H1 (cell line): ENCODE data around the gene STK32A. TPM values are rescaled to one million over a fixed set of nuclear protein-coding genes. Genes with fewer than 3 reads are reported as not detected.

Experiments used
- CTCF ChIA-PET: fragments of 300-600 bp; sonication (Branson Sonifier 250); formaldehyde crosslinking; loops from one replicate; lab custom pipeline; 2021; ENCODE audit not compliant: partially characterized antibody; lab: Charles Lee
- POLR2A ChIA-PET: fragments of 300-600 bp; sonication (Branson Sonifier 250); formaldehyde crosslinking; loops from one replicate; lab custom pipeline; 2021; ENCODE audit warnings: inconsistent platforms; ENCODE audit not compliant: partially characterized antibody; lab: Charles Lee
- DNase-seq, 2 experiments: peaks; one replicate each; pipeline versions ENCODE4 v3.0.0 to v3.0.0-alpha.2; 2010 to 2022; ENCODE audit warnings: low spot score in 2 of 2, low read depth in 1 of 2, mixed read lengths in 1 of 2
- FAIRE-seq: peaks from 2 replicates; lab custom pipeline; 2011; peaks lifted over from hg19 to GRCh38; lab: Jason Lieb, UNC
- H2AFZ ChIP-seq: 2 replicates; pipeline ENCODE4 v1.8.1; 2012; ENCODE audit warnings: low read length, inconsistent platforms
- H2AK5ac ChIP-seq: 2 replicates; pipeline ENCODE4 v1.6.1; 2013; ENCODE audit warnings: low read depth, low read length
- H2BK120ac ChIP-seq: replicated peaks from 2 replicates; pipeline ENCODE3; 2013; ENCODE audit warnings: low read depth, low read length, inconsistent platforms
- H2BK12ac ChIP-seq: 2 replicates; pipeline ENCODE4 v1.6.1; 2013; ENCODE audit warnings: low read depth, low read length
- H2BK15ac ChIP-seq: 2 replicates; pipeline ENCODE4 v1.6.1; 2013; ENCODE audit warnings: low read length
- H2BK20ac ChIP-seq: 2 replicates; pipeline ENCODE4 v1.6.1; 2013; ENCODE audit warnings: low read length
- H2BK5ac ChIP-seq: 2 replicates; pipeline ENCODE4 v1.6.1; 2013; ENCODE audit warnings: low read depth, low read length
- H3K14ac ChIP-seq: 2 replicates; pipeline ENCODE4 v1.6.1; 2013; ENCODE audit warnings: inconsistent platforms; ENCODE audit not compliant: insufficient read length
- H3K18ac ChIP-seq: 2 replicates; pipeline ENCODE4 v1.6.1; 2013; ENCODE audit warnings: low read length; ENCODE audit errors: extremely low read depth
- H3K23ac ChIP-seq: 2 replicates; pipeline ENCODE4 v1.6.1; 2013; ENCODE audit warnings: inconsistent platforms; ENCODE audit not compliant: insufficient read length
- H3K23me2 ChIP-seq: 2 replicates; pipeline ENCODE4 v1.6.1; 2013; ENCODE audit warnings: low read depth, low read length
- H3K27ac ChIP-seq: 2 replicates; pipeline ENCODE4 v1.6.1; 2011; ENCODE audit warnings: low read depth, low read length, inconsistent platforms
- H3K27me3 ChIP-seq, 4 experiments: replicated peaks in 1 of 4; 1 replicate in 1 of 4; 2 replicates in 3 of 4; pipeline versions ENCODE4 v1.6.1 to v1.8.1; 2011 to 2013; ENCODE audit warnings: low read length in 3 of 4, mild to moderate bottlenecking in 3 of 4, inconsistent platforms in 2 of 4, mixed read lengths in 2 of 4, moderate library complexity in 1 of 4; ENCODE audit not compliant: control insufficient read depth in 3 of 4, insufficient read depth in 3 of 4; ENCODE audit errors: extremely low read depth in 1 of 4
- H3K36me3 ChIP-seq, 4 experiments: 2 replicates each; pipeline versions ENCODE4 v1.6.1 to v1.8.1; 2011 to 2013; ENCODE audit warnings: mild to moderate bottlenecking in 4 of 4, low read length in 3 of 4, moderate library complexity in 2 of 4, control low read depth in 1 of 4, inconsistent platforms in 1 of 4; ENCODE audit not compliant: insufficient read depth in 4 of 4, control insufficient read depth in 2 of 4
- H3K4ac ChIP-seq: replicated peaks from 2 replicates; pipeline ENCODE3; 2013; ENCODE audit warnings: low read length, low read depth, mixed read lengths, inconsistent platforms; ENCODE audit not compliant: insufficient read length
- H3K4me1 ChIP-seq, 4 experiments: replicated peaks in 1 of 4; 1 replicate in 1 of 4; 2 replicates in 3 of 4; pipeline versions ENCODE4 v1.6.1 to v1.8.1; 2011 to 2013; ENCODE audit warnings: low read length in 3 of 4, inconsistent platforms in 2 of 4, mixed read lengths in 1 of 4; ENCODE audit not compliant: insufficient read depth in 4 of 4, control insufficient read depth in 3 of 4
- H3K4me2 ChIP-seq, 2 experiments: 2 replicates each; pipeline versions ENCODE4 v1.6.1 to v1.8.1; 2011 to 2013; ENCODE audit warnings: low read depth in 2 of 2, low read length in 2 of 2, control low read depth in 1 of 2, inconsistent platforms in 1 of 2, mild to moderate bottlenecking in 1 of 2; ENCODE audit not compliant: insufficient read depth in 1 of 2
- H3K4me3 ChIP-seq, 4 experiments: fragments of 200-600, 300-600 bp in 1 of 4; sonication (generic), shearing (Covaris generic), sonication (Bioruptor Twin) in 1 of 4; 2 replicates each; pipeline versions ENCODE4 v1.5.1 to v1.8.1; 2011 to 2016; ENCODE audit warnings: low read length in 4 of 4, low read depth in 3 of 4, control low read depth in 2 of 4, inconsistent platforms in 2 of 4, mild to moderate bottlenecking in 2 of 4, mixed read lengths in 1 of 4, moderate library complexity in 1 of 4; ENCODE audit not compliant: insufficient read depth in 2 of 4; ENCODE audit errors: extremely low read depth in 1 of 4
- H3K56ac ChIP-seq: replicated peaks from 2 replicates; pipeline ENCODE3; 2013; ENCODE audit warnings: low read depth, mild to moderate bottlenecking, mixed read lengths, low read length, inconsistent platforms; ENCODE audit not compliant: insufficient read length
- H3K79me1 ChIP-seq: 2 replicates; pipeline ENCODE4 v1.6.1; 2013; ENCODE audit warnings: low read depth, low read length, control low read depth
- H3K79me2 ChIP-seq, 2 experiments: 2 replicates each; pipeline versions ENCODE4 v1.6.1 to v1.8.1; 2012 to 2013; ENCODE audit warnings: low read length in 2 of 2, mild to moderate bottlenecking in 2 of 2, inconsistent platforms in 1 of 2; ENCODE audit not compliant: insufficient read depth in 2 of 2, control insufficient read depth in 1 of 2
- H3K9ac ChIP-seq, 4 experiments: replicated peaks in 1 of 4; 1 replicate in 1 of 4; 2 replicates in 3 of 4; pipeline versions ENCODE4 v1.6.1 to v1.8.1; 2011 to 2013; ENCODE audit warnings: low read depth in 3 of 4, low read length in 3 of 4, control low read depth in 2 of 4, mild to moderate bottlenecking in 2 of 4, moderate library complexity in 2 of 4, inconsistent platforms in 1 of 4; ENCODE audit errors: extremely low read depth in 1 of 4
- H3K9me3 ChIP-seq, 2 experiments: 2 replicates each; pipeline versions ENCODE4 v1.6.1 to v1.8.1; 2012 to 2013; ENCODE audit warnings: mild to moderate bottlenecking in 2 of 2, moderate library complexity in 2 of 2, control low read depth in 1 of 2, inconsistent platforms in 1 of 2, low read depth in 1 of 2, low read length in 1 of 2, mixed read lengths in 1 of 2; ENCODE audit not compliant: insufficient read depth in 2 of 2
- H4K20me1 ChIP-seq, 2 experiments: replicated peaks in 1 of 2; 2 replicates each; pipeline versions ENCODE3 to v1.8.1; 2011 to 2013; ENCODE audit warnings: inconsistent platforms in 2 of 2, low read length in 2 of 2, mild to moderate bottlenecking in 1 of 2; ENCODE audit not compliant: insufficient read depth in 2 of 2, control insufficient read depth in 1 of 2
- H4K5ac ChIP-seq: 2 replicates; pipeline ENCODE4 v1.6.1; 2013; ENCODE audit warnings: low read length, low read depth, mixed read lengths, inconsistent platforms; ENCODE audit not compliant: insufficient read length
- H4K8ac ChIP-seq: 2 replicates; pipeline ENCODE4 v1.8.0; 2013; ENCODE audit warnings: mild to moderate bottlenecking, moderate library complexity, low read length, inconsistent platforms; ENCODE audit not compliant: insufficient read depth; ENCODE audit errors: extremely low read depth
- H4K91ac ChIP-seq: replicated peaks from 2 replicates; pipeline ENCODE3; 2013; ENCODE audit warnings: low read length, mixed read lengths, inconsistent platforms; ENCODE audit not compliant: insufficient read length
- CBX8 ChIP-seq: fragments of 300-800, 300-1000 bp; sonication (generic); IDR thresholded peaks from 2 replicates; pipeline ENCODE4 v1.7.1; 2016; ENCODE audit warnings: low read depth, low read length, borderline replicate concordance
- EGR1 ChIP-seq: IDR thresholded peaks from 2 replicates; pipeline ENCODE4 v1.6.1; 2011; ENCODE audit warnings: low read depth, low read length, borderline replicate concordance
- EP300 ChIP-seq, 2 experiments: IDR thresholded peaks; 1 replicate in 1 of 2; 2 replicates in 1 of 2; pipeline ENCODE4 v1.6.1; 2011 to 2012; ENCODE audit warnings: low read depth in 2 of 2, low read length in 2 of 2, mild to moderate bottlenecking in 2 of 2, borderline replicate concordance in 1 of 2, inconsistent platforms in 1 of 2, moderate library complexity in 1 of 2
- RFX5 ChIP-seq: IDR thresholded peaks from 2 replicates; pipeline ENCODE4 v1.6.1; 2011; ENCODE audit warnings: low read depth, low read length, improper control_type of control experiment, borderline replicate concordance
- SIRT6 ChIP-seq: IDR thresholded peaks from one replicate; pipeline ENCODE4 v1.7.1; 2012; ENCODE audit warnings: low read length, inconsistent platforms
- SP2 ChIP-seq: IDR thresholded peaks from 2 replicates; pipeline ENCODE4 v1.6.1; 2012; ENCODE audit warnings: mild to moderate bottlenecking, low read length, inconsistent platforms
- SRF ChIP-seq: IDR thresholded peaks from 2 replicates; pipeline ENCODE4 v1.6.1; 2011; ENCODE audit warnings: mild to moderate bottlenecking, low read depth, low read length, moderate library complexity
- SUZ12 ChIP-seq: fragments of 200-600 bp; sonication (generic); IDR thresholded peaks from 2 replicates; pipeline ENCODE4 v1.6.1; 2012; ENCODE audit warnings: mild to moderate bottlenecking, inconsistent platforms, low read length, moderate library complexity, mixed read lengths
- USF2 ChIP-seq: IDR thresholded peaks from 2 replicates; pipeline ENCODE4 v1.6.1; 2011; ENCODE audit warnings: low read length, improper control_type of control experiment
- WGBS, 2 experiments: shearing (Covaris generic) in 1 of 2; methylation state at CpG; one replicate each; pipeline versions ENCODE4 v1.1.6 to v1.1.7; 2013 to 2015; ENCODE audit warnings: low lambda C conversion rate in 2 of 2, mixed read lengths in 2 of 2, inconsistent platforms in 1 of 2, low coverage in 1 of 2, missing lambda C conversion rate in 1 of 2; ENCODE audit not compliant: insufficient replicate concordance in 2 of 2, insufficient coverage in 1 of 2, insufficient read length in 1 of 2; ENCODE audit errors: extremely low coverage in 1 of 2, missing lambda C conversion rate in 1 of 2; 5-methylcytosine and 5-hydroxymethylcytosine counted together
- polyA plus RNA-seq, 7 experiments: library from polyadenylated mRNA; depleted of rRNA in 3 of 7; stranded (reverse) in 5 of 7; unstranded in 2 of 7; fragments of >200 nt in 5 of 7; fragments of 200-250 nt in 2 of 7; gene quantifications; 1 replicate in 5 of 7; 2 replicates in 1 of 7; 4 replicates in 1 of 7; pipeline versions ENCODE4 v1.2.1 to v1.2.3, GENCODE V29; 2011 to 2013; ENCODE audit warnings: missing spikeins in 2 of 7, mixed read lengths in 2 of 7
- total RNA-seq: library from RNA; stranded (reverse); fragmentation: NEBNext Ultra II Directional; extraction: Animal tissue kit (Norgen Biotek cat#: 25700); gene quantifications from 2 replicates; pipeline ENCODE4 v1.2.1, GENCODE V29; 2021

The STK32A gene
- total and polyA plus RNA-seq, 2 of the 8 experiments (the other 6 are each of a cell fraction or from before 2014, with no cell fraction given) = 1.3 to 2.5 TPM

GRCh38 chr5:147375151-147375550 is 140.3 kb downstream of the STK32A start:
- Histone ChIP-seq H3K23ac (no peak overlapping the region), H3K36me3 (no peaks in the 10 kb centered on the region), H3K79me2 (no peaks in the 10 kb centered on the region), H3K4me1 (peaks cover 0 to 2% (median 0%) of the 10 kb centered on the region in 4 experiments; a peak in 1 of 7 replicates), H2AK5ac (no peak overlapping the region), H2BK12ac (no peak overlapping the region), H2BK120ac (no peak overlapping the region), H3K23me2 (no peaks in the 10 kb centered on the region), H4K20me1 (no peaks in the 10 kb centered on the region), H2BK20ac (no peak overlapping the region), H3K9ac (no peak overlapping the region), H2BK15ac (no peak overlapping the region), H4K8ac (no peak overlapping the region), H3K14ac (no peak overlapping the region), H3K9me3 (peaks cover 3 to 9% of the 10 kb centered on the region in 2 experiments; a peak in 2 of 4 replicates), H4K5ac (no peak overlapping the region), H3K4ac (no peak overlapping the region), H2AFZ (no peak overlapping the region), H3K27me3 (no peaks in the 10 kb centered on the region), H3K79me1 (no peaks in the 10 kb centered on the region), H3K4me2 (no peak overlapping the region), H3K27ac (no peak overlapping the region), H3K18ac (no peak overlapping the region), H3K56ac (no peak overlapping the region), H3K4me3 (no peak overlapping the region), H4K91ac (no peak overlapping the region), H2BK5ac (no peak overlapping the region)
- FAIRE-seq (no peak), DNase-seq (no peak)
- POLR2A ChIA-PET = no interaction called here
- WGBS, 2 experiments = 92% methylated on average over 5 of the region's 5 CpGs; no CpG with 5 or more reads in 1 of the 2 experiments
- TF ChIP-seq USF2 (no peak), CBX8 (no peak), SUZ12 (no peak), EP300 (IDR thresholded peaks at IDR 0.05; ENCODE audit: borderline replicate concordance in 1 of 2, low read depth in 2 of 2, low read length in 2 of 2) (no peak), RFX5 (no peak), SP2 (no peak), SIRT6 (no peak), EGR1 (no peak), SRF (no peak)
- CTCF ChIA-PET = interaction anchor here (0.9 to 1.6 kb wide), 4 partner anchors 12 to 409 kb away, joined by 3 to 4 read pairs (median 4); no protein-coding TSS in a partner anchor
